ENCODE results near the gene STS.
A peak's percentile ranks its signal among the peaks of the same experiment; 100 is the strongest.
"Not testable (repeated sequence)": the region's sequence is repeated elsewhere in the genome, so short reads cannot be mapped to it uniquely, and the experiment has no call there.

The STS gene

GRCh38 chrX:7139202-7140081, 8.1 kb upstream of the STS start:
- no peak for FAIRE-seq

GRCh38 chrX:7143076-7143475, 4.4 kb upstream of the STS start:
- FAIRE-seq: no peak

- FAIRE-seq: no peak
These were observed 3.5 kb upstream of the STS start for GRCh38 chrX:7143941-7144525.

GRCh38 chrX:7145454-7145853, 2.1 kb upstream of the STS start:
- peak; percentile 96 for FAIRE-seq

GRCh38 chrX:7146020-7146702, 1.4 kb upstream of the STS start:
- no peak for FAIRE-seq

- peak; percentile 94 for FAIRE-seq
These were observed 654 bp upstream of the STS start for GRCh38 chrX:7146703-7147412.

GRCh38 chrX:7147978-7148854, 704 bp downstream of the STS start, which contains the start of gene PUDP:
Gene PUDP (minus strand): TSS chrX:7148153. CDS start chrX:7148113, 40 bp downstream.
- no peak for FAIRE-seq

- FAIRE-seq: no peak
These were observed 1.9 kb downstream of the STS start for GRCh38 chrX:7149411-7149810.

GRCh38 chrX:7153231-7153630, 5.7 kb downstream of the STS start:
- no peak for FAIRE-seq

GRCh38 chrX:7154041-7154597, 6.6 kb downstream of the STS start:
- FAIRE-seq: no peak

- peak; percentile 95 for FAIRE-seq
These were observed 7.7 kb downstream of the STS start for GRCh38 chrX:7155163-7155562.

GRCh38 chrX:7156879-7157278, 9.4 kb downstream of the STS start:
- no peak for FAIRE-seq

GRCh38 chrX:7158468-7158990, 11.0 kb downstream of the STS start:
- FAIRE-seq: no peak

- no peak for FAIRE-seq
These were observed 11.8 kb downstream of the STS start for GRCh38 chrX:7159149-7159861.

- FAIRE-seq: no peak
These were observed 15.7 kb downstream of the STS start for GRCh38 chrX:7163146-7163677.

- no peak for FAIRE-seq
These were observed 16.7 kb downstream of the STS start for GRCh38 chrX:7164174-7164573.

- FAIRE-seq: no peak
These were observed 20.9 kb downstream of the STS start for GRCh38 chrX:7168371-7168770.

- no peak for FAIRE-seq
These were observed 22.1 kb downstream of the STS start for GRCh38 chrX:7169627-7170026.

- no peak for FAIRE-seq
These were observed 23.4 kb downstream of the STS start for GRCh38 chrX:7170898-7171297.

GRCh38 chrX:7178859-7179258, 31.3 kb downstream of the STS start:
- not testable (repeated sequence) for FAIRE-seq
